Mesodermal cell (in vitro differentiated cells): ENCODE data around the gene MED12.

Experiments
- H3K27ac ChIP-seq: 2 replicates; pipeline ENCODE4 v1.7.0; 2013; ENCODE audit warnings: mild to moderate bottlenecking, low read depth, low read length, moderate library complexity; ENCODE audit not compliant: severe bottlenecking
- H3K36me3 ChIP-seq: 2 replicates; pipeline ENCODE4 v1.7.1; 2013; ENCODE audit warnings: mild to moderate bottlenecking, low read length, moderate library complexity; ENCODE audit not compliant: control insufficient read depth, insufficient read depth
- H3K4me1 ChIP-seq: one replicate; pipeline ENCODE4 v1.7.1; 2013; ENCODE audit warnings: mild to moderate bottlenecking, low read length; ENCODE audit not compliant: insufficient read depth, control insufficient read depth, poor library complexity, severe bottlenecking
- H3K4me3 ChIP-seq: 2 replicates; pipeline ENCODE4 v1.7.0; 2013; ENCODE audit warnings: low read length, control low read depth, mild to moderate bottlenecking; ENCODE audit not compliant: insufficient read depth, poor library complexity, severe bottlenecking; ENCODE audit errors: extremely low read depth
- H3K9me3 ChIP-seq: 2 replicates; pipeline ENCODE4 v1.7.1; 2013; ENCODE audit warnings: mild to moderate bottlenecking, low read length, moderate library complexity; ENCODE audit not compliant: control insufficient read depth
- WGBS, 2 experiments: methylation state at CpG; one replicate each; pipeline ENCODE4 v1.1.5; 2013; ENCODE audit warnings: missing lambda C conversion rate in 2 of 2; ENCODE audit not compliant: insufficient coverage in 2 of 2; 5-methylcytosine and 5-hydroxymethylcytosine counted together

MED12 gene

DNA sequence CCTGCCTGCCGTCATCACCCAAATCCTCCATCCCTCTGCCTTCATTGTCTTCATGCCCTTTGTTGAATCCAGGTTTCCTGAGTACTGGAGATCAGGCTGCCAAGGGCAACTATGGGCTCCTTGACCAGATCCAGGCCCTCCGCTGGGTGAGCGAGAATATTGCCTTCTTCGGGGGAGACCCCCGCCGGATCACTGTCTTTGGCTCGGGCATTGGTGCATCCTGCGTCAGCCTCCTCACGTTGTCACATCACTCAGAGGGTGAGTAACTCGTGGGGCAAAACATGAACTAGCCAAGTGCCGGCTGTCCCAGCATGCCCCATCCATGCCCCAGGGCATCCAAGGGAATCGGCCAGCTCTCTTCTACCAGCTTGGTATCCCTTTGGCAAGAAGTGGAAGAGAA is 45.7 kb downstream of the MED12 start:
- no peak overlapping the region for H3K27ac ChIP-seq
- H3K36me3 ChIP-seq: no peaks in the 10 kb centered on the region
- no peak overlapping the region for H3K4me3 ChIP-seq
- 91 to 96% methylated on average over 4 to 12 of the region's 12 CpGs for WGBS, 2 experiments
- no peaks in the 10 kb centered on the region for H3K9me3 ChIP-seq
- H3K4me1 ChIP-seq: no peaks in the 10 kb centered on the region

DNA sequence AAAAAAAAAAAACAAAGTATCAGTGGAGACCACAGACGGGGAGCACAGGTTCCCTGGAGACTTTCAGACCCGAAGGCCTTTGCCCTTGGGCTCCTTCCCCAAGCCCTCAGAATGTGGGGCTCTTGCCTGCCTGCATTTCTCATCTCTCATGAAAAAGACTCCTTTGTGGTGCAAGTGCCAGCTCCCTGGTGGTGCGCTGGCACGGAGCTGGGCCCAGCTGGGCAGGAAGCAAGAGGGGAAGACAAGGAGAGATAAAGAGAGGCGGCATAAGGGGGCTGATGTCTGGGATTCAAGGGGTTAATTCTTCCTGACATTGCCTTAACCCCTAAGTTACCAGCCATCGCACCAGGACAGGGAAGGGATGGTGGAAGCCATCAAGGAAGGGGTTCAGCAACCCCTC is 48.1 kb downstream of the MED12 start:
- 40% methylated on average over 1 of the region's 6 CpGs; no CpG with 5 or more reads in 1 of the 2 experiments for WGBS, 2 experiments
- Histone ChIP-seq H3K4me3 (no peak overlapping the region), H3K36me3 (no peaks in the 10 kb centered on the region), H3K9me3 (no peaks in the 10 kb centered on the region), H3K27ac (no peak overlapping the region), H3K4me1 (no peaks in the 10 kb centered on the region)

DNA sequence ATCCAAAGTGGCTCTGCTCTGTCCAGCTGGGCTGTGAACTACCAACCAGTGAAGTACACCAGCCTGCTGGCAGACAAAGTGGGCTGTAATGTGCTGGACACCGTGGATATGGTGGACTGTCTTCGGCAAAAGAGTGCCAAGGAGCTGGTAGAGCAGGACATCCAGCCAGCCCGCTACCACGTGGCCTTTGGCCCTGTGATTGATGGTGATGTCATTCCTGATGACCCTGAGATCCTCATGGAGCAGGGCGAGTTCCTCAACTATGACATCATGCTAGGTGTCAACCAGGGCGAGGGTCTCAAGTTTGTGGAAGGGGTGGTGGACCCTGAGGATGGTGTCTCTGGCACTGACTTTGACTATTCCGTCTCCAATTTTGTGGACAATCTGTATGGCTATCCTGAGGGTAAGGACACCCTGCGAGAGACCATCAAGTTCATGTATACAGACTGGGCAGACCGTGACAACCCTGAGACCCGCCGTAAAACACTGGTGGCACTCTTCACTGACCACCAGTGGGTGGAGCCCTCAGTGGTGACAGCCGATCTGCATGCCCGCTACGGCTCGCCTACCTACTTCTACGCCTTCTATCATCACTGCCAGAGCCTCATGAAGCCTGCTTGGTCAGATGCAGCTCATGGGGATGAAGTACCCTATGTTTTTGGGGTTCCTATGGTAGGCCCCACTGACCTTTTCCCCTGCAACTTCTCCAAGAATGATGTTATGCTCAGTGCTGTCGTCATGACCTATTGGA is 48.8 kb downstream of the MED12 start:
- Histone ChIP-seq H3K27ac (no peak overlapping the region), H3K4me1 (no peaks in the 10 kb centered on the region), H3K36me3 (no peaks in the 10 kb centered on the region), H3K9me3 (no peaks in the 10 kb centered on the region), H3K4me3 (no peak overlapping the region)
- WGBS, 2 experiments: 94 to 100% methylated on average over 4 to 8 of the region's 17 CpGs

DNA sequence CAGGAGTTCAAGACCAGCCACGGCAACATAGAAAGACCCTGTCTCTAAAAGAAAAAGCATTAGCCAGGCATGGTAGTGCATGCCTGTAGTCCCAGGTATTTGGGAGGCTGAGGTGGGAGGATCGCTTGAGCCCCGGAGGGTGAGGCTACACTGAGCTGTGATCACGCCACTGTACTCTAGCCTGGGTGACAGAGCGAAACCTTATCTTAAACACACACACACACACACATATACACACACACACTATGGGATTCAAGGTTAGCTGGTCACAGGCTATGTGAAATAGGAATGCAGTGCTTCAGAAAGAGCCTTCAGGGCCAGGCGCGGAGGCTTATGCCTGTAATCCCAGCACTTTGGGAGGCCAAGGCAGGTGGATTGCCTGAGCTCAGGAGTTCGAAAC is 49.7 kb downstream of the MED12 start:
- Histone ChIP-seq H3K36me3 (no peaks in the 10 kb centered on the region), H3K4me1 (no peaks in the 10 kb centered on the region), H3K9me3 (no peaks in the 10 kb centered on the region), H3K27ac (no peak overlapping the region), H3K4me3 (no peak overlapping the region)
- WGBS, 2 experiments: 100% methylated on average over 2 to 3 of the region's 8 CpGs

DNA sequence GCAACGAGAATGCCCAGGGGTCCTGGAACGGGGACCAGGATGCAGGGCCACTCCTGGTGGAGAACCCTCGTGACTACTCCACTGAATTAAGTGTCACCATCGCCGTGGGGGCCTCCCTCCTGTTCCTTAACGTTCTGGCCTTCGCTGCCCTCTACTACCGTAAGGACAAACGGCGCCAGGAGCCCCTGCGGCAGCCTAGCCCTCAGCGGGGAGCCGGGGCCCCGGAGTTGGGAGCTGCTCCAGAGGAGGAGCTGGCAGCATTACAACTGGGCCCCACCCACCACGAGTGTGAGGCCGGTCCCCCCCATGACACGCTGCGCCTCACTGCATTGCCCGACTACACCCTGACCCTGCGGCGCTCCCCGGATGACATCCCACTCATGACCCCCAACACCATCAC is 51.2 kb downstream of the MED12 start:
- Histone ChIP-seq H3K4me1 (no peaks in the 10 kb centered on the region), H3K36me3 (no peaks in the 10 kb centered on the region), H3K27ac (no peak overlapping the region), H3K9me3 (no peaks in the 10 kb centered on the region), H3K4me3 (no peak overlapping the region)
- WGBS, 2 experiments: 90 to 92% methylated on average over 13 to 14 of the region's 22 CpGs

DNA sequence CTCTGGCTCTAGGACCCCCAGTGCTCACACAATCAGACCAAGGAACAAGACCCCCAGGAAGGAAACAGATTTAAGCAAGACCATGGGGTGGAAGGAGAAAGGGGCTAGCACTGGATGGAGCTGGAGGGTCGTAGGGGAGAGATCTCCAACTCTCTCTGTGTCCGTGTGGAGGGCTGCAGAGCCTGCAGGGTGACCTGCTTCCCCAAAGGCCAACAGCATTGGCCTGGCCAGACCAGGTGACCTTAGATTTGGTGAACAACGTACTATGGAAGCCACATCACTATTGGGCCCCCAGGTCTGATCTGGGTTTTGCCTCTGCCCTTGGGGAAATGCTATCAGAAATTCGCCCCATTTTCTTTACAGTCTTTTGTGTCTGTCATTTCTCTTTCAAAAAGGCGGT is 52.3 kb downstream of the MED12 start:
- H3K9me3 ChIP-seq: no peaks in the 10 kb centered on the region
- 84 to 100% methylated on average over 1 to 3 of the region's 5 CpGs for WGBS, 2 experiments
- no peaks in the 10 kb centered on the region for H3K36me3 ChIP-seq
- H3K4me1 ChIP-seq: no peaks in the 10 kb centered on the region
- no peak overlapping the region for H3K27ac ChIP-seq
- no peak overlapping the region for H3K4me3 ChIP-seq

DNA sequence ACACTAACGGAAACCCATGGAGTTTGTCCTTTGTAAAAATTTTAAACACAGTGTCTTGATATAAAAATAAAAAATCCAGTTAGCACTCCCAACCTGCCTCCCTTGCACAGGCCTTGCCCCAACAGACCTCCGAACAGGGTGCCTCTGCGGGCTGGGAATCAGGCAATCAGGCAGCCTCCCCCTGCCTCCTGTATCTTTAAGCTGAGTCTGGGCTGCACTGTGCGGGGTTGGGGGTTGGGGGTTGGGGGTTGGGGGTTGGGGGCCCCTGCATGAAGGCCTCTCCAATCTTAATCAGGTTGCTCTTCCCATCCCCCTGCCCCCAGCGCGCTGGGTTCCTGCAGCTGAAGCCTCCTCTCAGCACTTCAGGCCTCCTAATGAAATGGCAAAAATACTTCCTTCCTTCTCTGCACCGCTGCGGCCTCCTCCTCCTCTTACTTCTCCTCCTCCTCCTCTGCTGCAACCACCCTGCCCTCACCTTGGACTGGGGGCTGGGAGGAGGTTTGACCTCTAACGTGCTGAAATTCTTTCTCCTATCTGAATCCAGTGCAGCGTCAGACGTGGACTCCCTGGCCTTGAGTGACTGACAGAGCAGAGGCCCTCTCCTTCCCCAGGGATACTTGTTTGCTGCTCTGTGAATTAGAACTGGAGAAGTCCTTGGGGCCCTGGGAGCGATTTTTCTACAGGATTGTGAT is 52.9 kb downstream of the MED12 start:
- no peak overlapping the region for H3K4me3 ChIP-seq
- no peak overlapping the region for H3K27ac ChIP-seq
- H3K36me3 ChIP-seq: no peaks in the 10 kb centered on the region
- no peaks in the 10 kb centered on the region for H3K9me3 ChIP-seq
- WGBS, 2 experiments: 10 to 20% methylated on average over 2 of the region's 12 CpGs
- no peaks in the 10 kb centered on the region for H3K4me1 ChIP-seq

DNA sequence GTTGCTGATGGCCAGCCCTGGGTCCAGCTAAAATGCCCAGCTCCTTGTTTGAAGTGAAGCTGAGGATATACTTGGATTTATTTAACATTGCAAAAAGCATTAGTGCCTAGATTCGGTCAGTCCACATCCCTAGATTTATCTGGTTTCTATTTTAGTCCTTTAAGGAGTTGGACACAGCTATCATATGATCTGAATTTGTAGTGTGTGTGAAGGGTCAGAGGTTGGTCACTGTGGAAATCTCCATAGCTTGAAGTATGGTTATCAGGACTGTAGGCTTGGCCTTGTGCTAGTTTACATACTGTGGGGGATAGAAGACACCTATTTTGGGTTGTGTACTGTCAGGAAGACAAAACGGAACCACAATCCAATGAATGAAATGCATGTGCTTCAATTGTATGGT is 55.0 kb downstream of the MED12 start:
- WGBS, 2 experiments: 100% methylated on average over 1 of the region's 2 CpGs
- no peaks in the 10 kb centered on the region for H3K36me3 ChIP-seq
- no peak overlapping the region for H3K4me3 ChIP-seq
- H3K4me1 ChIP-seq: peaks cover 9% of the 10 kb centered on the region
- H3K9me3 ChIP-seq: no peaks in the 10 kb centered on the region
- no peak overlapping the region for H3K27ac ChIP-seq

DNA sequence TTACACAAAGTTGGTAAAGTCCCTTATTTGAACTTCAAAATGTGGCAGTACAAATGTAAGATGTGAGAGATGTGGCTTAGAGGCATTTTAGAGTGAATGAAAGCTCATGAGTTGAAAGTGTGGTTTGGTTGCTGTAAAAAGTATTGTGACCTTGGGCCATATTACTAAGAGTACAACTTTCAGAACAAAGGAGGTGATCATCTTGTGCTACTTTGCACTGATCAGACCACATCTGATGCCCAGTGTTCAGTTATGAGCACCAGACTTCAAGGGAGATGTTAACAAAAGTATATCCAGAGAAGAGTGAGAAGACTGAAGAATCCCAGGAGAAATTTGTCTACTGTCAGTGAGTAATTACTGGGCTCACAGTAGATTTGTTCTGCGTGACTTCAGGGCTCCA is 56.4 kb downstream of the MED12 start:
- no peak overlapping the region for H3K27ac ChIP-seq
- H3K4me3 ChIP-seq: no peak overlapping the region
- no peaks in the 10 kb centered on the region for H3K36me3 ChIP-seq
- H3K4me1 ChIP-seq: peaks cover 9% of the 10 kb centered on the region
- WGBS, 2 experiments: no CpG with 5 or more reads among the region's 1 CpG
- no peaks in the 10 kb centered on the region for H3K9me3 ChIP-seq

DNA sequence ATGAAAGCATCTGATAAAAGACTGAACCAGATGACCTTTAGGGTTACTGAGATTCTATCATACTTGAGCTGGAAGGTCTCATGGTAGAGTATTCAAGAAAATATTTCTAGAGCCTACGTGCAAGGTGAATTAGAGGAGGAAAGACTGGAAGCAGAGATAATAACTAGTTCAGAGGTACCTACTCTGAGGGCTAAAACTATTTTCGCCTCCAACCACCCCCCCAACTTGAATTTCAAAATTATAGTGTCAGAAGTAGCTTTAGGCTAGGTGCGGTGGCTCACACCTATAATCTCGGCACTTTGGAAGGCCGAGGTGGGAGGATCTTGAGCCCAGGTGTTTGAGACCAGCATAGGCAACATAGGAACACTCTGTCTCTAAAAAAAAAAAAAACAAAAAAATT is 57.1 kb downstream of the MED12 start:
- H3K4me1 ChIP-seq: peaks cover 9% of the 10 kb centered on the region
- no peak overlapping the region for H3K4me3 ChIP-seq
- no peaks in the 10 kb centered on the region for H3K36me3 ChIP-seq
- H3K27ac ChIP-seq: no peak overlapping the region
- H3K9me3 ChIP-seq: no peaks in the 10 kb centered on the region
- WGBS, 2 experiments: no CpG with 5 or more reads among the region's 5 CpGs

DNA sequence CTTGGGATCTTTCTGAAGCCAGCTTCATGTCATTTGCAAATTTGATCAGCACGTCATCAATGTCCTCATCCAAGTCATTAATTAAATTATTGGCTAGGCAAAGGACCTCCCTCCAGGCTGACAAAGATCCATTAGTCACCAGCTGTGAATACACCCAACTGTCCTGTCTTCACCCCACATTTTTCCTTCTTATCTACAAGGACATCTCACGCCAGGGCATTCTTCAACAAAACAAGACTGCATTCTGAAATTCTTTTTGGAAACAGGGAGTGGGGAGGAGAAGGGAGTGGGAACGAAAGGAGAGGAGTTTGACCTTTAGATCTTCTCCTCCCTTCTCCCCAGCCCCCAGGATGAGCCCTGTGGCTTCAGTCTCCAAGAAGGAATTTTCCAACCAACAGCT is 58.9 kb downstream of the MED12 start:
- no CpG with 5 or more reads among the region's 3 CpGs for WGBS, 2 experiments
- Histone ChIP-seq H3K4me1 (peaks cover 9% of the 10 kb centered on the region), H3K4me3 (no peak overlapping the region)

More for the DNA sequence above, 58.9 kb downstream of the MED12 start:
- H3K27ac ChIP-seq: no peak overlapping the region
- H3K9me3 ChIP-seq: no peaks in the 10 kb centered on the region
- H3K36me3 ChIP-seq: no peaks in the 10 kb centered on the region
